Stimulated activated naive B cell treated with anti-CD40 and anti-IgM and Interleukin-4, amounts not matched to agents 10 μg/mL and 1 μg/mL and 100 μg/mL, for 72 hours (primary cell): Measurements from ENCODE around the gene HPSE2.
A peak's percentile ranks its signal among the peaks of the same experiment; 100 is the strongest.

Source experiments
- ATAC-seq, 2 donors: fragments of 150-1000 bp; cut with Tn5 transposase; replicated peaks; 2 replicates each; pipeline ENCODE4 v1.10.0; 2021; ENCODE audit warnings: moderate library complexity in 1 of 2
- DNase-seq: peaks from one replicate; pipeline ENCODE4 v3.0.0; 2021
- H3K27ac Mint-ChIP-seq: one replicate; pipeline ENCODE4 v1.8.0; 2022; ENCODE audit warnings: mild to moderate bottlenecking, mixed read lengths
- H3K27me3 Mint-ChIP-seq, 2 donors: one replicate each; pipeline ENCODE4 v1.8.0; 2022; ENCODE audit warnings: mixed read lengths in 2 of 2
- H3K36me3 Mint-ChIP-seq, 2 donors: one replicate each; pipeline ENCODE4 v1.8.0; 2022; ENCODE audit warnings: mixed read lengths in 2 of 2, mild to moderate bottlenecking in 1 of 2
- H3K4me1 Mint-ChIP-seq, 2 donors: one replicate each; pipeline ENCODE4 v1.8.0; 2022; ENCODE audit warnings: mixed read lengths in 2 of 2, mild to moderate bottlenecking in 1 of 2
- H3K4me3 Mint-ChIP-seq, 2 donors: one replicate each; pipeline ENCODE4 v1.8.0; 2022; ENCODE audit warnings: mild to moderate bottlenecking in 2 of 2, mixed read lengths in 2 of 2, moderate library complexity in 1 of 2
- H3K9me3 Mint-ChIP-seq, 2 donors: one replicate each; pipeline ENCODE4 v1.8.0; 2022; ENCODE audit warnings: mixed read lengths in 2 of 2, mild to moderate bottlenecking in 1 of 2

HPSE2 gene

GRCh38 chr10:98438715-98439114 is 796.9 kb downstream of the HPSE2 start:
- Mint-ChIP-seq H3K27me3 (no peaks in the 10 kb centered on the region), H3K4me1 (peaks cover 20 to 39% of the 10 kb centered on the region in 2 donors), H3K36me3 (peaks cover 75 to 85% of the 10 kb centered on the region in 2 donors), H3K27ac (no peak overlapping the region), H3K9me3 (no peaks in the 10 kb centered on the region), H3K4me3 (no peak overlapping the region)
- DNase-seq (no peak), ATAC-seq (no peak)

- Mint-ChIP-seq H3K36me3 (peaks cover 69 to 83% of the 10 kb centered on the region in 2 donors), H3K9me3 (peaks cover 3 to 6% of the 10 kb centered on the region in 2 donors), H3K4me1 (peaks cover 9 to 19% of the 10 kb centered on the region in 2 donors), H3K27me3 (no peaks in the 10 kb centered on the region), H3K4me3 (no peak overlapping the region), H3K27ac (no peak overlapping the region)
- DNase-seq (no peak), ATAC-seq (no peak)
Observed at GRCh38 chr10:98436704-98437103, 798.9 kb downstream of the HPSE2 start.

- Mint-ChIP-seq H3K36me3 (peaks cover 75 to 88% of the 10 kb centered on the region in 2 donors), H3K27ac (no peak overlapping the region), H3K27me3 (no peaks in the 10 kb centered on the region), H3K4me1 (peaks cover 7 to 10% of the 10 kb centered on the region in 2 donors), H3K9me3 (peaks cover 3 to 6% of the 10 kb centered on the region in 2 donors), H3K4me3 (no peak overlapping the region)
- no peak for ATAC-seq
- DNase-seq: no peak
Observed at GRCh38 chr10:98435178-98435577, 800.5 kb downstream of the HPSE2 start.

GRCh38 chr10:98433881-98434732 is 801.5 kb downstream of the HPSE2 start:
- Mint-ChIP-seq H3K4me3 (no peak overlapping the region), H3K4me1 (peaks cover 7 to 10% of the 10 kb centered on the region in 2 donors)
- ATAC-seq: no peak

GRCh38 chr10:98433371-98433770 is 802.3 kb downstream of the HPSE2 start:
- DNase-seq (no peak), ATAC-seq (no peak)
- no peak overlapping the region for H3K4me3 Mint-ChIP-seq
- H3K4me1 Mint-ChIP-seq: peaks cover 6 to 7% of the 10 kb centered on the region in 2 donors
- H3K27me3 Mint-ChIP-seq: no peaks in the 10 kb centered on the region
- H3K27ac Mint-ChIP-seq: no peak overlapping the region
- peaks cover 69 to 76% of the 10 kb centered on the region in 2 donors for H3K36me3 Mint-ChIP-seq
- H3K9me3 Mint-ChIP-seq: peaks cover 3 to 6% of the 10 kb centered on the region in 2 donors

More at GRCh38 chr10:98433881-98434732, 801.5 kb downstream of the HPSE2 start:
- no peak overlapping the region for H3K27ac Mint-ChIP-seq
- no peaks in the 10 kb centered on the region for H3K27me3 Mint-ChIP-seq
- H3K36me3 Mint-ChIP-seq: peaks cover 73 to 81% of the 10 kb centered on the region in 2 donors
- no peak for DNase-seq
- peaks cover 3 to 6% of the 10 kb centered on the region in 2 donors for H3K9me3 Mint-ChIP-seq

GRCh38 chr10:98432330-98432729 is 803.3 kb downstream of the HPSE2 start:
- H3K27me3 Mint-ChIP-seq: no peaks in the 10 kb centered on the region
- H3K9me3 Mint-ChIP-seq: peaks cover 3 to 6% of the 10 kb centered on the region in 2 donors
- no peak overlapping the region for H3K4me3 Mint-ChIP-seq
- H3K27ac Mint-ChIP-seq: no peak overlapping the region
- DNase-seq (no peak), ATAC-seq (no peak)
- H3K4me1 Mint-ChIP-seq: peaks cover 0 to 2% of the 10 kb centered on the region in 2 donors
- peaks cover 64 to 73% of the 10 kb centered on the region in 2 donors for H3K36me3 Mint-ChIP-seq

GRCh38 chr10:98431016-98431415 is 804.6 kb downstream of the HPSE2 start:
- H3K4me3 Mint-ChIP-seq: no peak overlapping the region
- peaks cover 57 to 66% of the 10 kb centered on the region in 2 donors for H3K36me3 Mint-ChIP-seq
- ATAC-seq: no peak
- DNase-seq: no peak
- H3K9me3 Mint-ChIP-seq: peaks cover 3 to 6% of the 10 kb centered on the region in 2 donors
- H3K4me1 Mint-ChIP-seq: no peaks in the 10 kb centered on the region
- no peaks in the 10 kb centered on the region for H3K27me3 Mint-ChIP-seq
- peak overlapping the region; percentile 90 for H3K27ac Mint-ChIP-seq

- no peak for ATAC-seq
- no peak overlapping the region for H3K4me3 Mint-ChIP-seq
- H3K27me3 Mint-ChIP-seq: no peaks in the 10 kb centered on the region
- H3K36me3 Mint-ChIP-seq: peaks cover 57 to 63% of the 10 kb centered on the region in 2 donors
- no peaks in the 10 kb centered on the region for H3K4me1 Mint-ChIP-seq
- no peak for DNase-seq
- H3K9me3 Mint-ChIP-seq: peaks cover 3 to 6% of the 10 kb centered on the region in 2 donors
- peak overlapping the region; percentile 90 for H3K27ac Mint-ChIP-seq
Observed at GRCh38 chr10:98430427-98430826, 805.2 kb downstream of the HPSE2 start.

GRCh38 chr10:98429320-98430072 is 806.2 kb downstream of the HPSE2 start:
- Mint-ChIP-seq H3K9me3 (peaks cover 3 to 6% of the 10 kb centered on the region in 2 donors), H3K4me3 (no peak overlapping the region), H3K27ac (no peak overlapping the region), H3K4me1 (no peaks in the 10 kb centered on the region), H3K36me3 (peaks cover 54 to 56% of the 10 kb centered on the region in 2 donors), H3K27me3 (no peaks in the 10 kb centered on the region)
- no peak for ATAC-seq
- no peak for DNase-seq

GRCh38 chr10:98427011-98427515 is 808.6 kb downstream of the HPSE2 start:
- peaks cover 46 to 51% of the 10 kb centered on the region in 2 donors for H3K36me3 Mint-ChIP-seq
- no peaks in the 10 kb centered on the region for H3K27me3 Mint-ChIP-seq
- DNase-seq: no peak
- no peak overlapping the region for H3K4me3 Mint-ChIP-seq
- H3K4me1 Mint-ChIP-seq: no peaks in the 10 kb centered on the region
- H3K9me3 Mint-ChIP-seq: no peaks in the 10 kb centered on the region
- H3K27ac Mint-ChIP-seq: peak overlapping the region; percentile 14
- no peak for ATAC-seq

- Mint-ChIP-seq H3K9me3 (no peaks in the 10 kb centered on the region), H3K4me3 (no peak overlapping the region), H3K4me1 (peaks cover 2 to 10% of the 10 kb centered on the region in 2 donors), H3K27ac (no peak overlapping the region), H3K27me3 (no peaks in the 10 kb centered on the region), H3K36me3 (peaks cover 40 to 44% of the 10 kb centered on the region in 2 donors)
- DNase-seq (peak; percentile 34), ATAC-seq (peak; percentile 80 to 83)
Observed at GRCh38 chr10:98425511-98426352, 809.9 kb downstream of the HPSE2 start.

- Mint-ChIP-seq H3K27me3 (no peaks in the 10 kb centered on the region), H3K9me3 (no peaks in the 10 kb centered on the region), H3K4me3 (no peak overlapping the region), H3K4me1 (peaks cover 4 to 13% of the 10 kb centered on the region in 2 donors), H3K36me3 (peaks cover 31 to 40% of the 10 kb centered on the region in 2 donors), H3K27ac (peak overlapping the region; percentile 14)
- ATAC-seq (no peak), DNase-seq (no peak)
Observed at GRCh38 chr10:98424295-98425254, 811.1 kb downstream of the HPSE2 start.

- H3K27me3 Mint-ChIP-seq: no peaks in the 10 kb centered on the region
- no peaks in the 10 kb centered on the region for H3K9me3 Mint-ChIP-seq
- no peak overlapping the region for H3K4me3 Mint-ChIP-seq
- H3K36me3 Mint-ChIP-seq: peaks cover 34 to 48% of the 10 kb centered on the region in 2 donors
- DNase-seq (no peak), ATAC-seq (no peak)
- peaks cover 4 to 13% of the 10 kb centered on the region in 2 donors for H3K4me1 Mint-ChIP-seq
- H3K27ac Mint-ChIP-seq: no peak overlapping the region
Observed at GRCh38 chr10:98423691-98424120, 811.9 kb downstream of the HPSE2 start.
